Measurements from ENCODE around the gene ADAMTS9.

Gene ADAMTS9

GRCh38 chr3:64651303-64651702, 36.5 kb downstream of the ADAMTS9 start:
- Histone ChIP-seq H3K36me3 (ENCODE audit: insufficient read depth, insufficient read length, low read length) (peaks cover 61% of the 10 kb centered on the region), H3K4me1 (ENCODE audit: insufficient read depth, insufficient read length) (no peaks in the 10 kb centered on the region), H3K27me3 (ENCODE audit: insufficient read depth, insufficient read length) (no peaks in the 10 kb centered on the region), H3K9me3 (ENCODE audit: insufficient read depth, low read length) (peaks cover 8% of the 10 kb centered on the region; the same call in 1 of the 2 replicates), H3K4me3 (ENCODE audit: insufficient read length, low read depth) (no peak overlapping the region), H3K9ac (ENCODE audit: insufficient read length, low read depth) (no peak overlapping the region)
- TF ChIP-seq ZNF274 (IDR thresholded peaks at IDR 0.05; ENCODE audit: low read depth, low read length) (no peak), YY1 (IDR thresholded peaks at IDR 0.05; ENCODE audit: insufficient read depth, insufficient read length) (no peak), SUZ12 (IDR thresholded peaks at IDR 0.05; ENCODE audit: extremely low read depth, insufficient read depth, insufficient read length) (no peak)
- no peak for DNase-seq (ENCODE audit: low read depth, low spot score)

- peaks cover 58% of the 10 kb centered on the region for H3K36me3 ChIP-seq (ENCODE audit: insufficient read depth, insufficient read length, low read length)
- DNase-seq (ENCODE audit: low read depth, low spot score): no peak
- peaks cover 8% of the 10 kb centered on the region; the same call in 1 of the 2 replicates for H3K9me3 ChIP-seq (ENCODE audit: insufficient read depth, low read length)
- H3K27me3 ChIP-seq (ENCODE audit: insufficient read depth, insufficient read length): no peaks in the 10 kb centered on the region
- no peak overlapping the region for H3K9ac ChIP-seq (ENCODE audit: insufficient read length, low read depth)
- H3K4me1 ChIP-seq (ENCODE audit: insufficient read depth, insufficient read length): no peaks in the 10 kb centered on the region
- H3K4me3 ChIP-seq (ENCODE audit: insufficient read length, low read depth): no peak overlapping the region
- TF ChIP-seq YY1 (IDR thresholded peaks at IDR 0.05; ENCODE audit: insufficient read depth, insufficient read length) (no peak), ZNF274 (IDR thresholded peaks at IDR 0.05; ENCODE audit: low read depth, low read length) (no peak), SUZ12 (IDR thresholded peaks at IDR 0.05; ENCODE audit: extremely low read depth, insufficient read depth, insufficient read length) (no peak)
Measured at GRCh38 chr3:64650715-64651114, 37.1 kb downstream of the ADAMTS9 start.

DNA sequence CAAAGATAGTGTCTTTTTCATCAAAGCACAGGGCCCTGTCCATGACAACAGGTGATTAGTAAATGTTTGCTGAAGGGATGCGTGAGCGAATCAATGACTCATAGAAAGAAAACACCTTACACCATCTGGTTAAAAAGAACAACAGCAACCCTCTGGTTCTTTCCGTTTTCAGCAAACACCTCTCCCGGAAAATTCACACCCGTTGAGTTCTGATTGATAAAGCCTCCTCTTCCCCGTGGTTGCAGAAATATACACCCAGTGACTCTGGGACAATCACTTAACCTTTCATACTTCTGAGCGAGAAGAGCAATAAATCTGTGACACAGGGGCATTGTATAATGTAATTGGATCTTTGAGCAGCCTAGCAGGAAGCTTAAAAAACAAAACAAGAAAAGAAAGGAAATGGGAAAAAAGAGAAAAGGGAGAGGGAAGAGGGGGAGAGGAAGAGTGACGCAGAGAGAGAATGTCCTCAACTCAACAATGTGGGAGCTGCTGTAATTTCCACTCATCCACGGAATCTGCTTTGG, 37.6 kb downstream of the ADAMTS9 start:
- no peaks in the 10 kb centered on the region for H3K4me1 ChIP-seq (ENCODE audit: insufficient read depth, insufficient read length)
- peaks cover 52% of the 10 kb centered on the region for H3K36me3 ChIP-seq (ENCODE audit: insufficient read depth, insufficient read length, low read length)
- DNase-seq (ENCODE audit: low read depth, low spot score): no peak
- no peak overlapping the region for H3K4me3 ChIP-seq (ENCODE audit: insufficient read length, low read depth)
- no peaks in the 10 kb centered on the region for H3K27me3 ChIP-seq (ENCODE audit: insufficient read depth, insufficient read length)
- H3K9me3 ChIP-seq (ENCODE audit: insufficient read depth, low read length): peaks cover 8% of the 10 kb centered on the region; the same call in 1 of the 2 replicates
- no peak for TF ChIP-seq SUZ12 (IDR thresholded peaks at IDR 0.05; ENCODE audit: extremely low read depth, insufficient read depth, insufficient read length)
- H3K9ac ChIP-seq (ENCODE audit: insufficient read length, low read depth): no peak overlapping the region

DNA sequence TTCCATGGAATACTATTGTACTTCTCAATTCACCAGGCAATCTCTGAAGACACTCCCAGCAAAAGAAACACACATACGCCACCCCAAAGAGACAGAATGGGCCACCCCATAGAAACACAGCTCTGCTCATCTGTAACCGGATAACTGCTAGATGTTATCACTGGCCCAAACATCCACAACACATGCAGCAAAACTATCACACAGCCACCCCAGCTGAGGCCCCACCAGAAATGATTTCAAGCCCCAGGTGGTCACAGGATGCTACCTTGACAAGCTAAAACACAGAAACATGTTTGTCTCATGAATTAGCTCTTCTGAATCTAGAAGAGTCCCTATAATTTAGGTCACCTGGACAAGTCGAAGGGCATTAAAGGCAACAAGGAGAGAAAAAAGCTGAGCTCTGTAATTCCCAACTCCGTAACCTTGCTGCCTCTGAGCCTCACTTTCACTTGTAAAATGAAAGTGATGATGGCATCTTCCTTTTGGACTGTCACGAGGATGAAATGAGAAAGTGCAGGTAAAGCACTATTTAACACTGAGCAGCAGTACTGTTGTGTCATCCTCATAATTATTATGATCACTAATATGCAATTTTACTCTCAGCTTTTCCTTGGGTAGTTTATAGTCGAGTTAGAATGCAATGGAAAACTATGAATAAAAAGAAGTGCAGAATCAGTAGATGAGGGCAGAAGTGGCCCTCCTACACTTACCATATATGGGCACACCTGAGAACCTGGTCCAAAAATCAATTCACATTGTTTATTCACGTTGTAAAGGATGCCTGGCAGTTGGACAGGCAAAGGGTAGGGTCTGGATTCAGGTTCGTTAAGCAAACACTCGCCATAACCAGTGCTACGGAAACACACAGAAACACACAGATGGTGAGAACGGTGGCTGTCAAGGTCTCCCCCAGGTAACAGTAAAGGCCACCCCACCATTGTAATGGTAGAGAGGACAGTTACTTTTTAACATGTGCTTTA, 38.6 kb downstream of the ADAMTS9 start:
- no peak for DNase-seq (ENCODE audit: low read depth, low spot score)

GRCh38 chr3:64647825-64648224, 40.0 kb downstream of the ADAMTS9 start:
- Histone ChIP-seq H3K4me3 (ENCODE audit: insufficient read length, low read depth) (no peak overlapping the region), H3K27me3 (ENCODE audit: insufficient read depth, insufficient read length) (no peaks in the 10 kb centered on the region), H3K9me3 (ENCODE audit: insufficient read depth, low read length) (peaks cover 14% of the 10 kb centered on the region; the same call in 1 of the 2 replicates), H3K36me3 (ENCODE audit: insufficient read depth, insufficient read length, low read length) (peaks cover 46% of the 10 kb centered on the region), H3K9ac (ENCODE audit: insufficient read length, low read depth) (no peak overlapping the region), H3K4me1 (ENCODE audit: insufficient read depth, insufficient read length) (no peaks in the 10 kb centered on the region)
- TF ChIP-seq YY1 (IDR thresholded peaks at IDR 0.05; ENCODE audit: insufficient read depth, insufficient read length): no peak
- TF ChIP-seq ZNF274 (IDR thresholded peaks at IDR 0.05; ENCODE audit: low read depth, low read length): no peak
- no peak for TF ChIP-seq SUZ12 (IDR thresholded peaks at IDR 0.05; ENCODE audit: extremely low read depth, insufficient read depth, insufficient read length)
- no peak for DNase-seq (ENCODE audit: low read depth, low spot score)

More for the DNA sequence above, 38.6 kb downstream of the ADAMTS9 start:
- H3K36me3 ChIP-seq (ENCODE audit: insufficient read depth, insufficient read length, low read length): peaks cover 49% of the 10 kb centered on the region
- peaks cover 14% of the 10 kb centered on the region; the same call in 1 of the 2 replicates for H3K9me3 ChIP-seq (ENCODE audit: insufficient read depth, low read length)
- no peaks in the 10 kb centered on the region for H3K27me3 ChIP-seq (ENCODE audit: insufficient read depth, insufficient read length)
- H3K4me1 ChIP-seq (ENCODE audit: insufficient read depth, insufficient read length): no peaks in the 10 kb centered on the region
- H3K4me3 ChIP-seq (ENCODE audit: insufficient read length, low read depth): no peak overlapping the region
- TF ChIP-seq SUZ12 (IDR thresholded peaks at IDR 0.05; ENCODE audit: extremely low read depth, insufficient read depth, insufficient read length): no peak
- no peak for TF ChIP-seq YY1 (IDR thresholded peaks at IDR 0.05; ENCODE audit: insufficient read depth, insufficient read length)
- no peak for TF ChIP-seq ZNF274 (IDR thresholded peaks at IDR 0.05; ENCODE audit: low read depth, low read length)
- H3K9ac ChIP-seq (ENCODE audit: insufficient read length, low read depth): no peak overlapping the region

- peaks cover 42% of the 10 kb centered on the region for H3K36me3 ChIP-seq (ENCODE audit: insufficient read depth, insufficient read length, low read length)
- H3K27me3 ChIP-seq (ENCODE audit: insufficient read depth, insufficient read length): no peaks in the 10 kb centered on the region
- TF ChIP-seq SUZ12 (IDR thresholded peaks at IDR 0.05; ENCODE audit: extremely low read depth, insufficient read depth, insufficient read length): no peak
- no peak for TF ChIP-seq YY1 (IDR thresholded peaks at IDR 0.05; ENCODE audit: insufficient read depth, insufficient read length)
- TF ChIP-seq ZNF274 (IDR thresholded peaks at IDR 0.05; ENCODE audit: low read depth, low read length): no peak
Measured at GRCh38 chr3:64645243-64645642, 42.6 kb downstream of the ADAMTS9 start.

DNA sequence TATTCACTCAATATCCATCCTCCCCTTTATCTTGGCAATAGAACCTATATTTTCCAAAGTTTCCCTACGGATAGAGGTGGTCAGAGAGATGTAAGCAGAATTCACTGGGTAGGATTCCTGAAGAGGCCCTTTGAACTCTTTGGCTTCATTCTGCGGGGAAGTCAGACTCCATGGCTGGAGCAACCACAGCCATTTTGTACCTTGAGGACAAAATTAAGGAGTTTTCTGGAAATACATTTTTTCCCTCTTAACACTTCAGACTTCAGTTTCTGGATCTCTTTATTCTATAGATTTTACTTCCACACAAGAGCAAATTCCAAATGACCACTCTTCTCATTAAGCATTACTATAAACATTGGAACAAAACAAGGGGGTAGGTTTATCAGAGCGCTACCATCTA, 43.3 kb downstream of the ADAMTS9 start:
- no peaks in the 10 kb centered on the region for H3K27me3 ChIP-seq (ENCODE audit: insufficient read depth, insufficient read length)
- H3K9me3 ChIP-seq (ENCODE audit: insufficient read depth, low read length): 0 out of 2 replicates have a peak, but pooled peaks cover 7% of the 10 kb centered on the region
- DNase-seq (ENCODE audit: low read depth, low spot score): no peak
- H3K4me1 ChIP-seq (ENCODE audit: insufficient read depth, insufficient read length): no peaks in the 10 kb centered on the region
- H3K4me3 ChIP-seq (ENCODE audit: insufficient read length, low read depth): no peak overlapping the region
- H3K36me3 ChIP-seq (ENCODE audit: insufficient read depth, insufficient read length, low read length): peaks cover 34% of the 10 kb centered on the region
- no peak overlapping the region for H3K9ac ChIP-seq (ENCODE audit: insufficient read length, low read depth)
- TF ChIP-seq SUZ12 (IDR thresholded peaks at IDR 0.05; ENCODE audit: extremely low read depth, insufficient read depth, insufficient read length) (no peak), ZNF274 (IDR thresholded peaks at IDR 0.05; ENCODE audit: low read depth, low read length) (no peak), YY1 (IDR thresholded peaks at IDR 0.05; ENCODE audit: insufficient read depth, insufficient read length) (no peak)

More at GRCh38 chr3:64645243-64645642, 42.6 kb downstream of the ADAMTS9 start:
- Histone ChIP-seq H3K9ac (ENCODE audit: insufficient read length, low read depth) (no peak overlapping the region), H3K4me3 (ENCODE audit: insufficient read length, low read depth) (no peak overlapping the region), H3K9me3 (ENCODE audit: insufficient read depth, low read length) (peaks cover 11% of the 10 kb centered on the region; the same call in 1 of the 2 replicates), H3K4me1 (ENCODE audit: insufficient read depth, insufficient read length) (no peaks in the 10 kb centered on the region)
- DNase-seq (ENCODE audit: low read depth, low spot score): no peak
